Measurements from ENCODE around the gene MYH13. TPM values are rescaled to one million over a fixed set of nuclear protein-coding genes. Genes with fewer than 3 reads are reported as not detected.
A peak's percentile ranks its signal among the peaks of the same experiment; 100 is the strongest.

MYH13 gene
- polyA plus RNA-seq, 1 donor from 2014 or later: not detected

GRCh38 chr17:10266296-10266876 is 106.4 kb downstream of the MYH13 start:
- Mint-ChIP-seq H3K27ac (no peak overlapping the region), H3K9me3 (peaks cover 0 to 9% (median 5%) of the 10 kb centered on the region in 3 donors), H3K27me3 (no peaks in the 10 kb centered on the region), H3K36me3 (no peaks in the 10 kb centered on the region), H3K4me3 (no peak overlapping the region), H3K4me1 (peaks cover 0 to 2% (median 0%) of the 10 kb centered on the region in 3 donors)

GRCh38 chr17:10265100-10265810 is 107.6 kb downstream of the MYH13 start:
- Mint-ChIP-seq H3K4me3 (no peak overlapping the region), H3K27me3 (peaks cover 3% of the 10 kb centered on the region), H3K27ac (no peak overlapping the region), H3K36me3 (no peaks in the 10 kb centered on the region), H3K9me3 (peaks cover 0 to 9% (median 5%) of the 10 kb centered on the region in 3 donors), H3K4me1 (peaks cover 0 to 2% (median 0%) of the 10 kb centered on the region in 3 donors)

- Mint-ChIP-seq H3K4me3 (no peak overlapping the region), H3K27ac (no peak overlapping the region), H3K27me3 (peaks cover 4% of the 10 kb centered on the region), H3K36me3 (no peaks in the 10 kb centered on the region), H3K4me1 (peaks cover 0 to 2% (median 0%) of the 10 kb centered on the region in 3 donors), H3K9me3 (peaks cover 0 to 6% (median 5%) of the 10 kb centered on the region in 3 donors)
Observed at GRCh38 chr17:10264051-10264450, 108.8 kb downstream of the MYH13 start.

GRCh38 chr17:10262451-10262850 is 110.4 kb downstream of the MYH13 start:
- Mint-ChIP-seq H3K36me3 (peaks cover 1% of the 10 kb centered on the region), H3K27me3 (peaks cover 5% of the 10 kb centered on the region), H3K9me3 (peaks cover 2 to 6% (median 4%) of the 10 kb centered on the region in 3 donors), H3K27ac (no peak overlapping the region), H3K4me1 (no peaks in the 10 kb centered on the region), H3K4me3 (no peak overlapping the region)

GRCh38 chr17:10261098-10261497 is 111.7 kb downstream of the MYH13 start:
- Mint-ChIP-seq H3K4me3 (no peak overlapping the region), H3K36me3 (peaks cover 1% of the 10 kb centered on the region), H3K4me1 (no peaks in the 10 kb centered on the region), H3K27me3 (peaks cover 5% of the 10 kb centered on the region), H3K9me3 (peaks cover 0 to 8% (median 4%) of the 10 kb centered on the region in 3 donors), H3K27ac (no peak overlapping the region)

- Mint-ChIP-seq H3K36me3 (no peaks in the 10 kb centered on the region), H3K4me3 (peak overlapping the region in 1 of 4 donors; percentile 75), H3K9me3 (no peaks in the 10 kb centered on the region), H3K27ac (no peak overlapping the region), H3K4me1 (peaks cover 0 to 7% (median 3%) of the 10 kb centered on the region in 3 donors), H3K27me3 (peaks cover 3% of the 10 kb centered on the region)
Observed at GRCh38 chr17:10251212-10251948, 121.4 kb downstream of the MYH13 start.

Other genes with a start within 250 kb of the MYH13 start
- gene GAS7, start 174.4 kb downstream of the MYH13 start, polyA plus RNA-seq: 1.7 TPM
- not detected for gene MYH8, start 48.9 kb upstream of the MYH13 start, polyA plus RNA-seq
- not detected for gene MYH4, start 96.6 kb upstream of the MYH13 start, polyA plus RNA-seq
- not detected for gene MYH1, start 145.5 kb upstream of the MYH13 start, polyA plus RNA-seq
- gene MYH2, start 176.7 kb upstream of the MYH13 start, polyA plus RNA-seq: not detected